Left lobe of liver (tissue), 2 donors: ENCODE results near the gene TNFRSF4. TPM values are rescaled to one million over a fixed set of nuclear protein-coding genes. Genes with fewer than 3 reads are reported as not detected.

Source experiments
- ATAC-seq: fragments of 200-7000 bp; cut with Tn5 transposase; one replicate; pipeline ENCODE4 v1.9.1; 2020; ENCODE audit warnings: mild to moderate bottlenecking, moderate library complexity
- DNase-seq: peaks from one replicate; pipeline ENCODE4 v3.0.0-alpha.2; 2020; ENCODE audit warnings: low spot score
- total RNA-seq: library from RNA; stranded (reverse); gene quantifications from one replicate; pipeline ENCODE4 v1.2.1, GENCODE V29; 2021
- donor health status: DM: no; HTN: no; CAD: no; lungs with moderate emphysema.
- donor health status: DM: no; HTN: yes; CAD: no.

Gene TNFRSF4
- total RNA-seq, 1 donor from 2014 or later = 0.38 TPM

GRCh38 chr1:1245817-1246576 lies 32.0 kb upstream of the TNFRSF4 start:
- ATAC-seq = peak; percentile 10
- no peak for DNase-seq

GRCh38 chr1:1245178-1245816 lies 31.3 kb upstream of the TNFRSF4 start:
- DNase-seq = no peak
- ATAC-seq = no peak

- DNase-seq = no peak
These were observed 30.3 kb upstream of the TNFRSF4 start for GRCh38 chr1:1244192-1244811.

GRCh38 chr1:1243807-1244191 lies 29.8 kb upstream of the TNFRSF4 start:
- DNase-seq (no peak), ATAC-seq (no peak)

More at GRCh38 chr1:1244192-1244811, 30.3 kb upstream of the TNFRSF4 start:
- no peak for ATAC-seq

GRCh38 chr1:1243266-1243660 lies 29.3 kb upstream of the TNFRSF4 start:
- ATAC-seq (no peak), DNase-seq (no peak)

GRCh38 chr1:1242461-1243265 lies 28.7 kb upstream of the TNFRSF4 start:
- no peak for DNase-seq
- no peak for ATAC-seq

- ATAC-seq (no peak), DNase-seq (no peak)
These were observed 27.8 kb upstream of the TNFRSF4 start for GRCh38 chr1:1241588-1242219.

- DNase-seq = no peak
- ATAC-seq = peak; percentile 1
These were observed 27.1 kb upstream of the TNFRSF4 start for GRCh38 chr1:1240822-1241587.

- ATAC-seq = no peak
- no peak for DNase-seq
These were observed 26.4 kb upstream of the TNFRSF4 start for GRCh38 chr1:1240348-1240732.

GRCh38 chr1:1239614-1240347 lies 25.8 kb upstream of the TNFRSF4 start:
- peak; percentile 71 for ATAC-seq
- peak; percentile 77 for DNase-seq

- DNase-seq = no peak
- ATAC-seq = no peak
These were observed 25.3 kb upstream of the TNFRSF4 start for GRCh38 chr1:1239227-1239613.

GRCh38 chr1:1238702-1239178 lies 24.8 kb upstream of the TNFRSF4 start:
- ATAC-seq (no peak), DNase-seq (no peak)

- ATAC-seq (peak; percentile 4), DNase-seq (no peak)
These were observed 24.1 kb upstream of the TNFRSF4 start for GRCh38 chr1:1237874-1238701.

GRCh38 chr1:1236945-1237873 lies 23.3 kb upstream of the TNFRSF4 start:
- no peak for DNase-seq
- ATAC-seq = peak; percentile 64

GRCh38 chr1:1236176-1236763 lies 22.3 kb upstream of the TNFRSF4 start:
- ATAC-seq (no peak), DNase-seq (no peak)

GRCh38 chr1:1235016-1235744 lies 21.2 kb upstream of the TNFRSF4 start:
- DNase-seq (no peak), ATAC-seq (no peak)
